Measurements from ENCODE around the gene TMEM178B.

TMEM178B gene

GRCh38 chr7:141452911-141453310 lies 379.0 kb downstream of the TMEM178B start:
- H3K4me3 ChIP-seq (ENCODE audit: low read depth, low read length), result no peak overlapping the region
- no peak for DNase-seq (ENCODE audit: low read depth)
- TF ChIP-seq, protein P1, sequence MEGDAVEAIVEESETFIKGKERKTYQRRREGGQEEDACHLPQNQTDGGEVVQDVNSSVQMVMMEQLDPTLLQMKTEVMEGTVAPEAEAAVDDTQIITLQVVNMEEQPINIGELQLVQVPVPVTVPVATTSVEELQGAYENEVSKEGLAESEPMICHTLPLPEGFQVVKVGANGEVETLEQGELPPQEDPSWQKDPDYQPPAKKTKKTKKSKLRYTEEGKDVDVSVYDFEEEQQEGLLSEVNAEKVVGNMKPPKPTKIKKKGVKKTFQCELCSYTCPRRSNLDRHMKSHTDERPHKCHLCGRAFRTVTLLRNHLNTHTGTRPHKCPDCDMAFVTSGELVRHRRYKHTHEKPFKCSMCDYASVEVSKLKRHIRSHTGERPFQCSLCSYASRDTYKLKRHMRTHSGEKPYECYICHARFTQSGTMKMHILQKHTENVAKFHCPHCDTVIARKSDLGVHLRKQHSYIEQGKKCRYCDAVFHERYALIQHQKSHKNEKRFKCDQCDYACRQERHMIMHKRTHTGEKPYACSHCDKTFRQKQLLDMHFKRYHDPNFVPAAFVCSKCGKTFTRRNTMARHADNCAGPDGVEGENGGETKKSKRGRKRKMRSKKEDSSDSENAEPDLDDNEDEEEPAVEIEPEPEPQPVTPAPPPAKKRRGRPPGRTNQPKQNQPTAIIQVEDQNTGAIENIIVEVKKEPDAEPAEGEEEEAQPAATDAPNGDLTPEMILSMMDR (conservative IDR thresholded peaks at IDR 0.05; ENCODE audit: low read depth, low read length), result no peak

DNA sequence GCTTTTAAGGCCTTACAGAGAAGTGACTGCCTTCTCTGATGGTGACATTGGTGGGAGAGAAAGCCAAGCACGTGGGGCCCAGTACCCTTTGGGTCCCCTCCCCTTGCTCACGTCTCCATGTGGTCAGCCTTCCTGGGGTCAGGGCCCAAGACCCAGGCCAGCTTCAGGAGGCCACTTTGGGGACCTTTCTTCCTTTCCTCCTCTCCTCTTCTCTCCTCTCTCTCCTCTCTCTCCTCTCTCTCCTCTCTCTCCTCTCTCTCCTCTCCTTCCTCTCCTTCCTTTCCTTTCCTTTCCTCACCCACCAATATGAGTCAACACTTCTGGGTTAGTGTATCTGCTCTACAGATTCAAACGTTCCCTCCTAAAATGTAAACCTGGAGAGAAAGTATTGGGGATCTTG lies 380.5 kb downstream of the TMEM178B start:
- TF ChIP-seq, protein P1 (conservative IDR thresholded peaks at IDR 0.05; ENCODE audit: low read depth, low read length), result no peak
- no peak for DNase-seq (ENCODE audit: low read depth)
- H3K4me3 ChIP-seq (ENCODE audit: low read depth, low read length), result no peak overlapping the region

GRCh38 chr7:141455723-141456122 lies 381.9 kb downstream of the TMEM178B start:
- TF ChIP-seq, protein P1 (conservative IDR thresholded peaks at IDR 0.05; ENCODE audit: low read depth, low read length), result no peak
- no peak for DNase-seq (ENCODE audit: low read depth)

GRCh38 chr7:141456298-141456697 lies 382.4 kb downstream of the TMEM178B start:
- TF ChIP-seq, protein P1 (conservative IDR thresholded peaks at IDR 0.05; ENCODE audit: low read depth, low read length), result no peak
- H3K4me3 ChIP-seq (ENCODE audit: low read depth, low read length), result no peak overlapping the region
- DNase-seq (ENCODE audit: low read depth), result peak; percentile 4

More at GRCh38 chr7:141455723-141456122, 381.9 kb downstream of the TMEM178B start:
- H3K4me3 ChIP-seq (ENCODE audit: low read depth, low read length), result no peak overlapping the region

DNA sequence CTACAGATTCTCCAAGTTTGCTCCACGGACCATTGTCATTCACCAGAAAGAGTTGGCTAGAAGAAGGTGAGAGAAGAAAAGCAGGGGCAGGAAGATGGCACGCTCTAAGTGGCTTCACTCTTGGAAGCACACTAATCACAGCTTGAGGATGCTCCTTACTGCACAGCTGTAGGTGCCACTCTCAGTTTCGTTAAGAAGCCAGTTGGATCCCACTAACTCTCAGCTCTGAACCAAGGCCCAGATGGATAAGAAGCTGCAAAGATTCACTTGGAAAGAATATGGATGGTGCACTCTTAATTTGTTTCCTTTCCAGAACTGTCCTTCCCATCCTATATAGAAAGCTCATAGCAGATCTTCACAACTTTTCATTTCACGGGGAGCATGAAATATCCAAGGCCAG lies 382.8 kb downstream of the TMEM178B start:
- no peak for DNase-seq (ENCODE audit: low read depth)
- TF ChIP-seq, protein P1 (conservative IDR thresholded peaks at IDR 0.05; ENCODE audit: low read depth, low read length), result no peak
- H3K4me3 ChIP-seq (ENCODE audit: low read depth, low read length), result no peak overlapping the region

- no peak for DNase-seq (ENCODE audit: low read depth)
- no peak overlapping the region for H3K4me3 ChIP-seq (ENCODE audit: low read depth, low read length)
- TF ChIP-seq, protein P1 (conservative IDR thresholded peaks at IDR 0.05; ENCODE audit: low read depth, low read length), result no peak
Measured at GRCh38 chr7:141460781-141461715, 387.2 kb downstream of the TMEM178B start.

DNA sequence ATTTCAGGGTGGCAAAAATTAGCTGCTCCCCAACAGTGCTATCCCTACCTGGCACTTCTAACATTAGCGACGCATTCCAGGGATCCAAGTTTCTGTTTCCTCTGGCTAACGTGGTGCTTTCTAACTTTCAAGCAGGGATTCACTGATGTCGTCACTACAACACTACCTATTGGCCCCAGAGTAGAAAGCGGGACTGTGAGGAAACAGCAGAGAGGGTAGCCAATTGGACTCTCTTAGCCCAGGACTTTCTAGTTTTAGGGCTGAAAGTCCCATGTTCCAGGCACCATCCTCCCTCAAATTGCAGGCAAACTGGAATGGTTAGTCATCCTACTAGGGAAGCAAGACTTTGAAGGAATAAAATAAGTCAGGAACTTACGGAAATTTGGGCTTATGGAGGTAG lies 388.1 kb downstream of the TMEM178B start:
- TF ChIP-seq, protein P1 (conservative IDR thresholded peaks at IDR 0.05; ENCODE audit: low read depth, low read length), result no peak
- DNase-seq (ENCODE audit: low read depth), result no peak

More for the DNA sequence above, 388.1 kb downstream of the TMEM178B start:
- H3K4me3 ChIP-seq (ENCODE audit: low read depth, low read length), result no peak overlapping the region

Data from choroid plexus epithelial cell (primary cell).